Small intestine (tissue), 7 donors: ENCODE data around the gene CD36. TPM values are rescaled to one million over a fixed set of nuclear protein-coding genes. Genes with fewer than 3 reads are reported as not detected.

Experiments
- DNase-seq, 2 donors: peaks; one replicate each; pipeline versions ENCODE4 v3.0.0 to v3.0.0-alpha.2; 2013
- FAIRE-seq: peaks from 2 replicates; lab custom pipeline; 2012; peaks lifted over from hg19 to GRCh38; lab: Jason Lieb, UNC
- H3K27ac ChIP-seq, 3 donors: one replicate each; pipeline ENCODE4 v1.5.1; 2013; ENCODE audit warnings: low read length in 2 of 3, mild to moderate bottlenecking in 2 of 3, control low read depth in 1 of 3, inconsistent platforms in 1 of 3, low read depth in 1 of 3, moderate library complexity in 1 of 3
- H3K27me3 ChIP-seq, 3 donors: one replicate each; pipeline ENCODE4 v1.6.1; 2013; ENCODE audit warnings: low read length in 3 of 3, inconsistent platforms in 1 of 3; ENCODE audit not compliant: control insufficient read depth in 3 of 3, insufficient read depth in 3 of 3
- H3K36me3 ChIP-seq, 3 donors: one replicate each; pipeline ENCODE4 v1.6.1; 2013; ENCODE audit warnings: low read length in 3 of 3, inconsistent platforms in 1 of 3, low read depth in 1 of 3, mild to moderate bottlenecking in 1 of 3, moderate library complexity in 1 of 3; ENCODE audit not compliant: control insufficient read depth in 3 of 3, insufficient read depth in 2 of 3
- H3K4me1 ChIP-seq, 3 donors: one replicate each; pipeline ENCODE4 v1.6.1; 2013; ENCODE audit warnings: low read length in 2 of 3, inconsistent platforms in 1 of 3, low read depth in 1 of 3, mild to moderate bottlenecking in 1 of 3, moderate library complexity in 1 of 3; ENCODE audit not compliant: control insufficient read depth in 3 of 3, insufficient read depth in 2 of 3
- H3K4me3 ChIP-seq, 3 donors: one replicate each; pipeline ENCODE4 v1.5.1; 2013; ENCODE audit warnings: low read length in 3 of 3, control low read depth in 1 of 3, inconsistent platforms in 1 of 3, low read depth in 1 of 3, mild to moderate bottlenecking in 1 of 3, moderate library complexity in 1 of 3
- H3K9me3 ChIP-seq, 2 donors: one replicate each; pipeline ENCODE4 v1.6.1; 2013; ENCODE audit warnings: low read depth in 1 of 2, low read length in 1 of 2; ENCODE audit not compliant: control insufficient read depth in 2 of 2, insufficient read depth in 1 of 2
- WGBS, 3 donors: extraction: QIAGEN DNeasy Blood & Tissue Kit; methylation state at CpG; one replicate each; pipeline ENCODE4 v1.1.7; 2013; 5-methylcytosine and 5-hydroxymethylcytosine counted together
- polyA plus RNA-seq, 4 donors: library from polyadenylated mRNA; stranded (reverse) in 3 of 4; unstranded in 1 of 4; fragments of 200-250 nt in 3 of 4; fragments of 120-200 nt in 1 of 4; gene quantifications; one replicate each; pipeline versions ENCODE4 v1.2.1 to v1.2.3, GENCODE V29; 2013
- donor health status: healthy with polysubstance abuse.
- donor health status: control.
- donor health status: control.
- donor health status: Bipolar disorder and iron deficiency.
- donor health status: healthy.

Gene CD36
- polyA plus RNA-seq, 4 donors: 27.3 to 55.4 (median 42.6) TPM

- WGBS, 3 donors: 19 to 21% (median 20%) methylated on average over 5 of the region's 5 CpGs
- peak; percentile 57 for FAIRE-seq
- peak; percentile 65 to 73 for DNase-seq
- Histone ChIP-seq H3K27me3 (no peaks in the 10 kb centered on the region), H3K36me3 (no peaks in the 10 kb centered on the region), H3K4me3 (no peak overlapping the region), H3K27ac (no peak overlapping the region), H3K9me3 (peaks cover 0 to 3% of the 10 kb centered on the region in 2 donors), H3K4me1 (peaks cover 0 to 3% (median 0%) of the 10 kb centered on the region in 3 donors)
These were observed 60.7 kb downstream of the CD36 start for GRCh38 chr7:80699045-80699638.

GRCh38 chr7:80699721-80700256 is 61.3 kb downstream of the CD36 start:
- no peak for FAIRE-seq
- H3K4me3 ChIP-seq: no peak overlapping the region
- H3K27me3 ChIP-seq: no peaks in the 10 kb centered on the region
- DNase-seq: no peak
- peaks cover 0 to 5% (median 0%) of the 10 kb centered on the region in 3 donors for H3K4me1 ChIP-seq
- 57 to 69% (median 68%) methylated on average over 4 of the region's 4 CpGs for WGBS, 3 donors
- peaks cover 0 to 2% of the 10 kb centered on the region in 2 donors for H3K9me3 ChIP-seq
- no peaks in the 10 kb centered on the region for H3K36me3 ChIP-seq
- no peak overlapping the region for H3K27ac ChIP-seq

- 78 to 90% (median 85%) methylated on average over 1 of the region's 1 CpG for WGBS, 3 donors
- no peak for FAIRE-seq
- peaks cover 0 to 9% (median 0%) of the 10 kb centered on the region in 3 donors for H3K4me1 ChIP-seq
- no peak overlapping the region for H3K27ac ChIP-seq
- no peaks in the 10 kb centered on the region for H3K36me3 ChIP-seq
- no peak overlapping the region for H3K4me3 ChIP-seq
- H3K9me3 ChIP-seq: no peaks in the 10 kb centered on the region
- no peaks in the 10 kb centered on the region for H3K27me3 ChIP-seq
- no peak for DNase-seq
These were observed 64.8 kb downstream of the CD36 start for GRCh38 chr7:80703272-80703671.

DNA sequence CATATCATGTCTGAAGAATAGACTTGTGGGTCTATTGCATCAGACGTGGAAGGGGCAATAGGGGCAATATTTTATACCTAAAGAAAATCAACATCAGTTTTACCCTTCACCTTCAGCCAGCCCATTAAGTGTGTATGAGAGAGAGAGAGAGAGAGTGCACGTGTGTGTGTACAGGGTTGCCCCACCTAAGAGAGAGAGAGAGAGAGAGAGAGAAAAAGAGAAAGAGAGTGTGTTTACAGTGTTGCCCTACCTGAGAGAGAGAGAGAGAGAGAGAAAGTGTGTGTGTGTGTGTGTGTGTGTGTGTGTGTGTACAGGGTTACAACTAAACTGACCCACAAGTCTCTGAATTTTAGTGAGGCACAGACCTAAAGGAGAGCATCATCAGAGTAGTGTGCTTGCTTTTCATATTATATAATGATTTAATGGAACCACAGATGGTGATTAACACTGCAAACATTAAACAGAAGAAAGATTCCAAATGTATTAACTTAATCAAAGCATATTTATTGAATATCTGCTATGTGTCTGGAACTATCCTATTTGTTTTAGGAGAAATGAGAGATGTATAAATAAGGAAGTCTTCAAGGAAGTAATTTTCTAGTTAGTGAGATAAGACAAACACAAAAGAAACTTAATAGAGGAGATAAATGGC is 66.8 kb downstream of the CD36 start:
- H3K4me1 ChIP-seq: peaks cover 0 to 5% (median 0%) of the 10 kb centered on the region in 3 donors
- WGBS, 3 donors: 22 to 59% (median 38%) methylated on average over 2 of the region's 2 CpGs
- no peaks in the 10 kb centered on the region for H3K27me3 ChIP-seq
- H3K27ac ChIP-seq: no peak overlapping the region
- FAIRE-seq (no peak), DNase-seq (peak; percentile 17 to 19)
- no peak overlapping the region for H3K4me3 ChIP-seq
- H3K36me3 ChIP-seq: no peaks in the 10 kb centered on the region
- H3K9me3 ChIP-seq: no peaks in the 10 kb centered on the region

GRCh38 chr7:80707318-80707717 is 68.9 kb downstream of the CD36 start:
- 84 to 95% (median 85%) methylated on average over 1 of the region's 1 CpG for WGBS, 3 donors
- Histone ChIP-seq H3K27me3 (no peaks in the 10 kb centered on the region), H3K4me1 (peaks cover 0 to 5% (median 0%) of the 10 kb centered on the region in 3 donors), H3K27ac (no peak overlapping the region), H3K4me3 (no peak overlapping the region), H3K9me3 (no peaks in the 10 kb centered on the region), H3K36me3 (no peaks in the 10 kb centered on the region)
- FAIRE-seq (no peak), DNase-seq (no peak)

- no peaks in the 10 kb centered on the region for H3K36me3 ChIP-seq
- H3K4me3 ChIP-seq: no peak overlapping the region
- H3K27ac ChIP-seq: no peak overlapping the region
- H3K9me3 ChIP-seq: no peaks in the 10 kb centered on the region
- WGBS, 3 donors: 66 to 82% (median 76%) methylated on average over 2 of the region's 2 CpGs
- DNase-seq (no peak), FAIRE-seq (no peak)
- peaks cover 0 to 5% (median 0%) of the 10 kb centered on the region in 3 donors for H3K4me1 ChIP-seq
- H3K27me3 ChIP-seq: no peaks in the 10 kb centered on the region
These were observed 69.7 kb downstream of the CD36 start for GRCh38 chr7:80708123-80708522.

GRCh38 chr7:80711531-80711930 is 73.1 kb downstream of the CD36 start:
- Histone ChIP-seq H3K27ac (no peak overlapping the region), H3K36me3 (no peaks in the 10 kb centered on the region), H3K4me1 (no peaks in the 10 kb centered on the region), H3K27me3 (no peaks in the 10 kb centered on the region), H3K9me3 (no peaks in the 10 kb centered on the region), H3K4me3 (no peak overlapping the region)
- FAIRE-seq (no peak), DNase-seq (no peak)
- 73 to 87% (median 81%) methylated on average over 2 of the region's 2 CpGs for whole genome bisulfite sequencing, 3 donors

GRCh38 chr7:80719261-80719660 is 80.8 kb downstream of the CD36 start:
- no peak overlapping the region for H3K4me3 ChIP-seq
- FAIRE-seq: no peak
- WGBS, 3 donors: 79 to 90% (median 87%) methylated on average over 3 of the region's 3 CpGs

More at GRCh38 chr7:80719261-80719660, 80.8 kb downstream of the CD36 start:
- DNase-seq: no peak
- no peaks in the 10 kb centered on the region for H3K9me3 ChIP-seq
- no peak overlapping the region for H3K27ac ChIP-seq
- no peaks in the 10 kb centered on the region for H3K27me3 ChIP-seq
- peaks cover 0 to 15% (median 4%) of the 10 kb centered on the region in 3 donors for H3K4me1 ChIP-seq
- no peaks in the 10 kb centered on the region for H3K36me3 ChIP-seq
